Endothelial cell of umbilical vein (primary cell): ENCODE results near the gene CNPPD1. TPM values are rescaled to one million over a fixed set of nuclear protein-coding genes. Genes with fewer than 3 reads are reported as not detected.

ENCODE experiments used
- BruUV-seq: library from RNA; stranded (reverse); fragments of 400-500 nt; replicated peaks from 2 replicates; lab custom pipeline; 2021; lab: Mats Ljungman, UMichigan
- CTCF ChIA-PET: fragments of 300-600, 350-600 bp; sonication (Branson Sonifier 250); formaldehyde crosslinking; loops from one replicate; lab custom pipeline; 2021; ENCODE audit warnings: antibody characterized with exemption, inconsistent platforms; lab: Charles Lee
- POLR2A ChIA-PET: fragments of 300-600, 350-600 bp; sonication (Branson Sonifier 250); formaldehyde crosslinking; loops from one replicate; lab custom pipeline; 2021; ENCODE audit warnings: antibody characterized with exemption, inconsistent platforms; lab: Charles Lee
- DNase-seq: peaks from one replicate; pipeline ENCODE4 v3.0.0-alpha.2; 2011; ENCODE audit warnings: low read depth, low spot score
- FAIRE-seq: peaks from 2 replicates; lab custom pipeline; 2011; peaks lifted over from hg19 to GRCh38; lab: Jason Lieb, UNC
- H2AFZ ChIP-seq: 2 replicates; pipeline ENCODE4 v1.6.0; 2012; ENCODE audit warnings: low read depth, low read length, control low read depth, inconsistent platforms
- H3K27ac ChIP-seq: 2 replicates; pipeline ENCODE4 v1.5.1; 2011; ENCODE audit warnings: low read depth, mild to moderate bottlenecking, control low read depth, low read length, moderate library complexity; ENCODE audit not compliant: insufficient read depth
- H3K27me3 ChIP-seq, 2 experiments: 2 replicates each; pipeline versions ENCODE4 v1.6.0 to v1.6.1; 2011; ENCODE audit warnings: low read length in 2 of 2, mixed read lengths in 1 of 2; ENCODE audit not compliant: control insufficient read depth in 2 of 2, insufficient read depth in 2 of 2
- H3K36me3 ChIP-seq, 2 experiments: 2 replicates in 1 of 2; 3 replicates in 1 of 2; pipeline ENCODE4 v1.5.1; 2011; ENCODE audit warnings: low read length in 2 of 2, mild to moderate bottlenecking in 1 of 2, moderate library complexity in 1 of 2; ENCODE audit not compliant: control insufficient read depth in 2 of 2, insufficient read depth in 2 of 2; ENCODE audit errors: extremely low read depth in 1 of 2
- H3K4me1 ChIP-seq: 3 replicates; pipeline ENCODE4 v1.5.1; 2011; ENCODE audit warnings: mild to moderate bottlenecking, low read length; ENCODE audit not compliant: control insufficient read depth, insufficient read depth; ENCODE audit errors: extremely low read depth
- H3K4me2 ChIP-seq: 2 replicates; pipeline ENCODE4 v1.6.1; 2011; ENCODE audit warnings: low read length, control low read depth, mixed read lengths; ENCODE audit not compliant: insufficient read depth
- H3K4me3 ChIP-seq, 3 experiments: fragments of 200-600 bp in 1 of 3; sonication (generic), shearing (Covaris generic) in 1 of 3; replicated peaks in 1 of 3; 2 replicates each; pipeline ENCODE4 v1.5.1; 2011 to 2016; ENCODE audit warnings: control low read depth in 3 of 3, low read length in 3 of 3, mild to moderate bottlenecking in 2 of 3, inconsistent platforms in 1 of 3, low read depth in 1 of 3, moderate library complexity in 1 of 3; ENCODE audit not compliant: insufficient read depth in 1 of 3
- H3K79me2 ChIP-seq: 2 replicates; pipeline ENCODE4 v1.6.0; 2012; ENCODE audit warnings: low read length, inconsistent platforms; ENCODE audit not compliant: control insufficient read depth, insufficient read depth
- H3K9ac ChIP-seq: replicated peaks from 2 replicates; pipeline ENCODE3; 2011; ENCODE audit warnings: low read length, control low read depth; ENCODE audit not compliant: insufficient read depth; ENCODE audit errors: extremely low read depth
- H3K9me1 ChIP-seq: replicated peaks from 3 replicates; pipeline ENCODE4 v1.6.0; 2011; ENCODE audit warnings: mild to moderate bottlenecking, low read length; ENCODE audit not compliant: control insufficient read depth, insufficient read depth; ENCODE audit errors: extremely low read depth
- H3K9me3 ChIP-seq: replicated peaks from 2 replicates; pipeline ENCODE4 v1.5.1; 2012; ENCODE audit warnings: low read length, inconsistent platforms; ENCODE audit not compliant: control insufficient read depth, insufficient read depth
- H4K20me1 ChIP-seq: replicated peaks from 2 replicates; pipeline ENCODE3; 2011; ENCODE audit warnings: mild to moderate bottlenecking, low read length; ENCODE audit not compliant: control insufficient read depth, insufficient read depth; ENCODE audit errors: extremely low read depth
- EZH2 ChIP-seq: IDR thresholded peaks from 2 replicates; pipeline ENCODE4 v1.6.1; 2012; ENCODE audit warnings: borderline replicate concordance, low read depth, mild to moderate bottlenecking, moderate library complexity, low read length, inconsistent platforms; ENCODE audit not compliant: severe bottlenecking
- FOS ChIP-seq: IDR thresholded peaks from 2 replicates; pipeline ENCODE4 v1.6.1; 2011; ENCODE audit warnings: mild to moderate bottlenecking, low read length, moderate library complexity, borderline replicate concordance; ENCODE audit not compliant: insufficient read depth
- GATA2 ChIP-seq: IDR thresholded peaks from 2 replicates; pipeline ENCODE4 v1.7.0; 2011; ENCODE audit warnings: low read depth, mild to moderate bottlenecking, moderate library complexity, mixed read lengths, low read length; ENCODE audit not compliant: insufficient read length, insufficient read depth
- JUN ChIP-seq: IDR thresholded peaks from 2 replicates; pipeline ENCODE4 v1.6.1; 2011; ENCODE audit warnings: borderline replicate concordance, low read depth; ENCODE audit not compliant: insufficient read length, insufficient read depth
- MYC ChIP-seq: IDR thresholded peaks from one replicate; pipeline ENCODE4 v1.6.1; 2011; ENCODE audit warnings: mild to moderate bottlenecking, low read depth, low read length
- POLR2A ChIP-seq: IDR thresholded peaks from 2 replicates; pipeline ENCODE4 v1.6.1; 2012; ENCODE audit warnings: low read depth, mild to moderate bottlenecking, control low read depth, low read length
- POLR2AphosphoS5 ChIP-seq: IDR thresholded peaks from 2 replicates; pipeline ENCODE4 v1.6.1; 2012; ENCODE audit warnings: low read depth, mild to moderate bottlenecking, control low read depth, low read length, moderate library complexity; ENCODE audit not compliant: insufficient read depth
- dilution Hi-C: fragments of 300-500 bp; cut with MboI; formaldehyde crosslinking; loops from one replicate; pipeline ENCODE4 v1.15.0; 2019; ENCODE audit warnings: low sequenced_read_pairs; ENCODE audit not compliant: extremely low pct_ligation_motif_present
- intact Hi-C: fragments of 100-400 bp; cut with micrococcal nuclease; formaldehyde crosslinking; loops from one replicate; pipeline ENCODE4 v1.10.0; 2022
- polyA plus RNA-seq, 4 experiments: library from polyadenylated mRNA; depleted of rRNA in 3 of 4; stranded (reverse) in 3 of 4; unstranded in 1 of 4; fragments of >200 nt; gene quantifications; 2 replicates each; pipeline versions ENCODE4 v1.2.1 to v1.2.3, GENCODE V29; 2011 to 2012; ENCODE audit warnings: missing spikeins in 1 of 4
- total RNA-seq: library from RNA; stranded (reverse); gene quantifications from 2 replicates; pipeline ENCODE4 v1.2.3, GENCODE V29; 2021
- TF ChIP-seq, protein P1 (sequence below): IDR thresholded peaks from 2 replicates; pipeline ENCODE4 v1.6.1; 2011; ENCODE audit not compliant: insufficient read depth, insufficient read length
- TF ChIP-seq, protein P2 (sequence below), 2 donors: IDR thresholded peaks; 1 replicate in 1 of 2; 2 replicates in 1 of 2; pipeline ENCODE4 v1.5.1; 2011; ENCODE audit warnings: low read length in 2 of 2, mild to moderate bottlenecking in 2 of 2, moderate library complexity in 2 of 2, control low read depth in 1 of 2, inconsistent platforms in 1 of 2, low read depth in 1 of 2; ENCODE audit not compliant: insufficient read depth in 1 of 2; ENCODE audit errors: extremely low read depth in 1 of 2

The CNPPD1 gene
- total and polyA plus RNA-seq, 2 donors (not counting 3 experiments of a cell fraction or from before 2014, with no cell fraction given) = 44.0 to 55.7 TPM

DNA sequence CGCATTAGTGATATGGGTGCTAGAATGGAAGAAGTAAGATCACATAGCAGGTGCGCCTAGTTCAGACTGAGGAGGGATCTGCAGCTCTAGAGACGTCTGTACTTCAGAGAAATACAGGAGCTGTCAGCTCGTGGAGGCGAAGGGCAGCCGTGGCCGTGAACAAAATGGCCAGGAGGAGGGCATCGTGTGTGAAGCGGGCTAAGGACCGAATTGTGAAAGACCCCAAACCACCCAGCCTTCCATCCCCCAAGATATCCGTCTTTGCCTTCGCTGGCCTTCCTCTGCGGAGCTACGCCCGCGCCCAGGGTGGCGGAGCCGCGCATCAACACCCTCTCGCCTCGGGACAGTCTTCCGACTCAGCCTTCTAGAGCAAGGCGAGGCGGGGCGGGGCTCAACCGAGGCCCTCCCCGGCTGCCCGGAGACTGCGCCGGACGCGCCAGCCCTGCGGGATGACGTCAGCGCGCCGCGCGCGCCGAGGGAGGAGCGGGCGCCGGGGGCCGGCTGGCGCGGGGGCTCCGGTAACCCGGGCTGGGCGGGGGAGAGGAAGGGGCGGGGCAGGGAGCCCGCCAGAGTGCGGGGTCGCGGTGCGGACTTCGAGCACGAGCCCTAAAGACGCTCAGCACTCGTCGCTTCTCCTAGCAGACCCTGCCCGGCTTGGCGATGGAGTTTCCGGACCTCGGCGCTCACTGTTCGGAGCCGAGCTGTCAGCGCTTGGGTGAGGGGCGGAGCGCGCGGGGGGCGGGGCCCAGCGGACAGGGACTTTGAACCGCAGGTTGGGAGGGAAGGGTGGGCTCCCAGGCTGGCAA, 29.8 kb upstream of the CNPPD1 start, which contains the start of gene ZFAND2B:
Gene ZFAND2B, plus strand, starts transcription at position 455 of the 806 bp plus-strand sequence. Its CDS starts 206 bp downstream, at position 661.
- Histone ChIP-seq H3K4me1 (peaks cover 18% of the 10 kb centered on the region), H3K79me2 (no peaks in the 10 kb centered on the region), H3K36me3 (peaks cover 0 to 7% of the 10 kb centered on the region in 2 experiments), H2AFZ (peak within 1 kb of the TSS; percentile 97), H3K9ac (peak within 1 kb of the TSS; percentile 60), H3K9me1 (no peaks in the 10 kb centered on the region), H3K9me3 (no peaks in the 10 kb centered on the region), H4K20me1 (no peaks in the 10 kb centered on the region), H3K27me3 (no peaks in the 10 kb centered on the region), H3K4me2 (peak within 1 kb of the TSS; percentile 90), H3K4me3 (peak within 1 kb of the TSS; percentile 36 to 83 (median 73)), H3K27ac (peak within 1 kb of the TSS; percentile 26)
- TF ChIP-seq GATA2 (no peak), JUN (no peak), FOS (no peak), MYC (no peak), POLR2A (peak; percentile 99), POLR2AphosphoS5 (peak; percentile 98), EZH2 (no peak)
- TF ChIP-seq, protein P1, sequence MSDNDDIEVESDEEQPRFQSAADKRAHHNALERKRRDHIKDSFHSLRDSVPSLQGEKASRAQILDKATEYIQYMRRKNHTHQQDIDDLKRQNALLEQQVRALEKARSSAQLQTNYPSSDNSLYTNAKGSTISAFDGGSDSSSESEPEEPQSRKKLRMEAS = no peak
- TF ChIP-seq, protein P2, sequence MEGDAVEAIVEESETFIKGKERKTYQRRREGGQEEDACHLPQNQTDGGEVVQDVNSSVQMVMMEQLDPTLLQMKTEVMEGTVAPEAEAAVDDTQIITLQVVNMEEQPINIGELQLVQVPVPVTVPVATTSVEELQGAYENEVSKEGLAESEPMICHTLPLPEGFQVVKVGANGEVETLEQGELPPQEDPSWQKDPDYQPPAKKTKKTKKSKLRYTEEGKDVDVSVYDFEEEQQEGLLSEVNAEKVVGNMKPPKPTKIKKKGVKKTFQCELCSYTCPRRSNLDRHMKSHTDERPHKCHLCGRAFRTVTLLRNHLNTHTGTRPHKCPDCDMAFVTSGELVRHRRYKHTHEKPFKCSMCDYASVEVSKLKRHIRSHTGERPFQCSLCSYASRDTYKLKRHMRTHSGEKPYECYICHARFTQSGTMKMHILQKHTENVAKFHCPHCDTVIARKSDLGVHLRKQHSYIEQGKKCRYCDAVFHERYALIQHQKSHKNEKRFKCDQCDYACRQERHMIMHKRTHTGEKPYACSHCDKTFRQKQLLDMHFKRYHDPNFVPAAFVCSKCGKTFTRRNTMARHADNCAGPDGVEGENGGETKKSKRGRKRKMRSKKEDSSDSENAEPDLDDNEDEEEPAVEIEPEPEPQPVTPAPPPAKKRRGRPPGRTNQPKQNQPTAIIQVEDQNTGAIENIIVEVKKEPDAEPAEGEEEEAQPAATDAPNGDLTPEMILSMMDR (IDR thresholded peaks at IDR 0.05; ENCODE audit: extremely low read depth in 1 of 2, insufficient read depth in 1 of 2, low read depth in 1 of 2, low read length in 2 of 2) = no peak
- BruUV-seq = TSS peak; percentile 57
- FAIRE-seq = peak; percentile 92
- POLR2A ChIA-PET = interaction anchor here (0.6 to 0.7 kb wide), 2 partner anchors 11 to 30 kb away, joined by 3 to 4 read pairs; partner anchors contain the start of gene CNPPD1
- dilution Hi-C loops (no loop called here), intact Hi-C loops (loop anchor here (1.0 to 2.0 kb wide), 7 partner anchors 12 to 182 kb away; partner anchors contain the start of genes ABCB6, ANKZF1, ATG9A and DNAJB2)
- DNase-seq = peak; percentile 94
- CTCF ChIA-PET = interaction anchor here (0.6 to 3.1 kb wide), 16 partner anchors 10 to 224 kb away, joined by 3 to 14 read pairs (median 4); partner anchors contain the start of genes ANKZF1, ATG9A, CNPPD1 and DNAJB2
